OCI-M2 (cell line): ENCODE results near the gene CDK6.

Experiments used
- DNase-seq: peaks from one replicate; lab custom pipeline; 2025; ENCODE audit not compliant: unreplicated experiment; lab: John Stamatoyannopoulos, UW

The CDK6 gene

DNA sequence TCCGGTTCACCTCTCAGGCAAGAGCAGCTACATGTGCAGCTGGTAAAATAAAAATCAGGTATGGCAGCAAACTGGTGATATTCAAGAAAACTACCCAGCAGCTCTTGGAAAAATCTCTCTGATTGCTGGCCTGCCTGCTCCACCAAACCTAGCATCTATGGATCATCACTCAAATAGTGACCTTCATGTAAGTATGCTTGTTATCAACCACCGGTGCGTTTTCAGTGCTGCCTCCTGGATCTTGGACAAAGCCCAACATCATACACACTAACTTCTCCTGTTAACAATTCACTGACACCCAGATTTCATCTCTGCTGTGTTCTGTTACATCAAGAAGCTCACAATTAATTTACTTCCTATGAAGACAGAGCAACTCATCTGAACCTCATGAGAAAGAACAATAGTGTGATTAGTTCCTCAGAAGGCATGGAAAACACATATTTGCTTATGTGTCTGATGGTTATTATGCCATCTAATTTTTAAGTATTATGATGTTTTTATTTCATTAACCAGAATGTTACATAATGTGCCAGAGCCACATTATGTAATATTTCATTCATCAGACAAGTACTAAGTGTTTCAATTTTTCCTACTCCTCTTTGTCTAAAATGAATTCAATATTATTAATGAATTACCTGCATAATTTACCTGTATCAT lies 8.8 kb downstream of the CDK6 start:
- no peak for DNase-seq

DNA sequence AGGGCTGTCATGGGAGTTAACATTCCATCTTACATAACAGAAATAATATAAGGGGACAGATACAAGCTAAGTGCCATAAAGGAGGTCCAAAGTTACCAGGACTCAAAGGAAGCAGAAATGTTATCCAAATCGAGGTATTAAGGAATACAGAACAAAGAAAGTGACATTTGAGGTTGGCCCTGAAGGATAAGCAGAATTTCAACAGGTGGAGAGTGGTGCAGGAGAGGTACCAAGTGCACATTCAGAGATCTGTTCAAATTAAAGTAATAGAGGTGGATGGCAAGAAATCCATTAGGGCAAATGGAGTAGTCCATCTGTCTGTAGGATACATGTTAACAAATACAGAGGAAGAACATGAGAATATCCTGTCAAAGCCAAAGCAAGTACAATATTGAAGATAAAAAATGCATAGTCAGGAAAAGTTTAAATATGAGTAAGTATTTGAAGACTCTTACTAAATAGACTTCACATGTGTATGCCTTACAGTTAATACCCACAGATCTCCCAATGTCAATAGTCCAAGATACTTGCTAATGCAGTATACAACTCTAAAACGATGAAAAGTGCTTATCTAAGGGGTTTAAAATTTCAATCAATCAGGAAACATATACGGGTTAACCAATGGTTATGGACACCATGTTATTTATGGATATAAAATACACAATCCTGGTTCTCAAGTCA lies 10.0 kb downstream of the CDK6 start:
- no peak for DNase-seq

DNA sequence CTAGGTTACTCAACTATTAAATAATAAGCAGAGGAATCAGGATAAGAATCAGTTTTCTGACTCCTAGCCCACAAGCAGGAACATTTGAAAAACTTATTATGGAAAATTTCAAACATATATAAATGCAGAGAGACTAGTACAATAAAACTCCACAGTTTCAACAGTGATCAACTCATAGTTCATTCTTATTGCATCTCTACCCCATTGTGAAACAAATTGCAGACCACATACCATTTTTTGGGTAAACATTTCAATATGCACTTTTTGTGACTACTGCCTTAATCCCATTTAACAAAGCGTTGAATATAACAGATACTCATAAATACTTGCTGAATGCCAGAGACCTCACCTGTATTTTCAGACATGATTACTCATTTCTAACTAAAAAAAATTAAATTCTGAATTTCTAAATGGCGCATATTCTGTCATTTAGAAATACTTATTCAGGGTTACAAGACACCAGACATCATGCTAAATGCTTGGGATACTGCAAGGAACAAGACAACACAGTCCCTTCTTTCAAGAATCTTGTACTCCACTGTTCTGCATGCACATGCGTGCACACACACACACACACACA lies 11.4 kb downstream of the CDK6 start:
- DNase-seq = no peak

DNA sequence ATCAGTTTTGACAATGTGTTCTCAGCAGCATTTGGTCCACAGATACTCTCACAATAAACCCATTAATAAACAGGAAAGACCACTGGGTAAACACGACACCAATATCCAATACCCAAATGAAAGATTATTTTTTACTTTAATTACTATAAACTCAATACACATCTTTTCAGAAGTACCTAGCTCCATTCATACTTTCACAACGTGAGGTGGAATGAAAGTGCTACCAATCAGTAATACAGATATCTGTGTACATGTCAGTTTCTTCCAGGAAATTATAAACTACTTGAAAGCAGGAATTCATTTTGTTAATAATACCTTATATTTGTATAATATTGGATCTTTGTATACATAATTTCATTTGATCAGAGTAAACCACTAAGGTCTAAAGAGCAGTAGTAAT lies 11.9 kb downstream of the CDK6 start:
- no peak for DNase-seq

DNA sequence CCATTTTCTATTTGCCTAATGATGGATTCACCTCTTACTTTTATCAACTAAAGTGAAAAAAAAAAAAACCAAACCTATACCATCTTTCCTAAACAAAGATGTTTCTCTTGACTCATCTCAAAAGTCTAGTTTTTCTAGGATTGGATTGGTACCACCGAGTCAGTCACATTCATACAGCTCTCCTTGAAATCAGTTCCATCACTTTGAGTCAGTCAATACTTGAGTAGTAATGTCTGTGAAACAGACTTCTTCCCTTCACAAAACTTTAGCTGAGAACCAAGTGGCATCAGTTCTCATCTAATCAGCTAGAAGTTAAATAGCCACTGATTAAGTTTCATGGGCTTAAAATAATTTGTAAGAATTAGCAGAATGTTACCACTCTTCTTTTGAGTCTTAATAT lies 13.3 kb downstream of the CDK6 start:
- DNase-seq = no peak

DNA sequence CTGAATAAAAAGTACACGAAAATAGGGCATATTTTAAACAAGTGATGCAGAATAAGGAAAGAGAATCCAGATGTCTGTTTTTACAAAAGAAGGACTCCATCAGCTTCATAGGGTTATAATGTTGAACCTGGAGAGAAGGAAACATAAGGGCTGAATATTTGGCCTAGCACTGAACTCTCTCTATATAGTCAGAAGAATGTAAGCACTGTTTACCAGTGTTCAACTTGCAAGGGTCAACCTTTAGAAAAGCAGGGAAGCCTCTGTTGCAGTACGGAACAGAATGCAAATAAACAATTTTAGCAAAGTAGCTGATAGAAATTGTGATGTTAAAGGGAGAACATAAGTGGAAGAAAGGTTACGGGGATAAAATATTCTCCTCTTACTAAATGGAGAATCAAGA lies 16.2 kb downstream of the CDK6 start:
- no peak for DNase-seq

DNA sequence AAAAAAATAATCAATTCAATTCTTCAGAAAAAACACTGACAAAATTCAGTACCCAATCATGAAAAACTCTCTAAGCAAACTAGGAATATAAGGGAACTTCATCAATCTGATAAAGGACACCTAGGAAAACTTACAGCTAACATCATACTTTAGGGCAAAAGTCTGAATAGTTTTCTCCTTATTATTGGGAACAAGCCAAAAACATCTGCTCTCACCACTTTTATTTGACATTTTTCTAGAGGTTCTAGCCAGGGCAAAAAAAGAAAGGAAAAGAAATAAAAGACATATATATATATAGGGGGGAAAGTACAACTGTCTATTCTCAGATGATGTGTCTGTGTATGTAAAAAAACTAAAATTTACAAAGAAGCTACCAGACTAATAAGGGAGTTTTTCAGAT lies 19.0 kb downstream of the CDK6 start:
- DNase-seq = no peak

DNA sequence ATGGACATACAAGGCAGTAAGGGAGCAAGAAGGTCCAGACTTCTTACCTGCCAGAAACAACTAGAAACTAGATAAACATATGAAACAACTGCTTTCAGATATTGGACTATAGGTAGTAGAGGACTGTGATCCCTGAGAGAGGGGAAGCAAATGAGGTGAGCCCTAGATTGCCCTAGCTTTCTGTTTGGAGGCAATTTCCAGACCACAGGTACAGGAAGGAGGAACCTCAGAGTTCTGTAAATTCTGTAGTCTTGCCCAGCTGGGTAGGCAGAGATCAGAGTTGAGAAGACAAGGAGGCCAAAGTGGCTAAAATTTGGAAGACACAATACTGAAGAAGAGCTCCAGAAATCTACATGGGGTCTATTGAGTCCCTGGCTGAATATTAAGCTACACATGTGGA lies 21.0 kb downstream of the CDK6 start:
- DNase-seq = no peak

DNA sequence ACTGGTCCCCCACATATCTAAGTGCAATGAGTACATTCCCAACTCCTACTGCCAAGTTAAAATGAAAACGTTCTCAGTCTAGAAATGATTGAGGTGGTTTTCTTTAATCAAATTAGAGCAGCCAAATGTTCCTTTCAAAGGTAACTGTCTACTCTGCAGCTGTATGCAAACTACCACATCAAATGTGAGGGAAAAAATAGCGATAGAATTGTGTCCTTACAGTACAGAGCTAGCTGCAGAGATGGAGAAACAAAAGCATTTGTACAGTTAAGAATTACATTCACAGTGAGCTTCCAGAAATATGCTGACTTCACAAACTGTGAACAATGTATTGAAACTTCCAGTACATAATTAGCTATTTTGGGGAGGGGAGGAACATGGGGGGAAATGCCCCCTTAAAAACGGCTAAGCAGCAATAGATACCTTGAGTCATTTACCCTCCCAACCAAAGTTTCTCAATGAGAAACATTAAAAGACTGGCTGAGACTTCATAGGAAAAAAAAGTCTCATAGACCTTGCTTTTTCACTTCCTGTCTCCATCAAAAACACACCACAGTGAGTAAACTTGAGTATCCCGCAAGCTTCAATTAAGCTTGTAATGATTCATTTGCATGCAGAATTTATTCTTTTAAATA lies 22.9 kb downstream of the CDK6 start:
- DNase-seq = no peak

DNA sequence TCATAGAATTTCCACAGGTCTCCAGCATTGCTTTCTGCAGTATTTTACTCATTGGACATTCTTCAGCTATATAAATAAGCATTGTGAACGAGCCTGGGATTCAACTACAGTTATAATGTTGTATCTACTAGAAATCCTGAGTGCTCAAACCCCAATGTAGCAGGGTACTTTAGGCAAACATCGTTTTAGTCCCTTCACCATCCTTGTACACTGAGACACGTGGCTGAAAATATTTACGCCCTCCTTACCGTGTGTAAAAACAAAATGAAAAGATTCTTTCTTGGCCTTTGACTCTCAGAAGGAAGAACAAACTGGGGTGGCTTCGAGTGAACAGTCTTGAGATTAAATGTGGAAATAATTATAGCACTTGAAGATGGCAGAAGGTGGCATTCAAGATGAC lies 25.2 kb downstream of the CDK6 start:
- no peak for DNase-seq

DNA sequence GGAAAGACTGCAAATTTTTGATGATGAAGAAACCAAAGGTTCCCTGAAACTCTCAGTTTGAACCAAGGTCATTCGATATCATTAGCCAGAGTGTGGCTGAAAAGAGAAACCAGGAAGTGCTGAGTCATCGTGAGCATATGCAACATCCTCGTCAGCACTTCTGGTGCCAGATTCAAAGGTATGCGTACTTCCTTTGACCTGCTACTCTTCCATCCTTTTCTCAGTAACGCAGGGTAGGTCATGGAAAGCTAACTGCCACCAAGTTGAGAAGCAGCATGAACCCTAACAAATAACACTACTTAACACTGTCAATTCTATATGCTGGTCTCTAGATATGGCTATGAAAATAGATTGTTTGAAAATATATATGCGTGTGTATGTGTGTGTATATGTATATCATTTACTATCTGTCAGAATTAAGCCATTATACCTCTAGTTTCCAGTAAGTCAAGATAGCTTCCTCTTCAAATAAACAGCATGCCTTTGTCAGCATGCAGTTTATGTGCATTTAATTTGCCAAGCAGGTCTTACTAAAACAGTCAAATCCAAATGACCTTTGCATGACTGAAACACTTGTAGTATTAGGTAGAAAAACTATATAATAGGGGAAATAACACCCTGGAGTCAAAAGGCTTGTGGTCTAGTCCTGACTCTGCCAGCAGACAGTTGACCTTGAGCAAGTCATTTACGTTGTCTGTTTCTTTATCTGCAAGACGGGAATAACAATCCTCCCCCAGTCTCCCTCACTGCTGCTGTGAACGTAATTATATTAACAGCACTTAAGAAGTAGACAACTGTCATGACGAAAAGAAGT lies 26.4 kb downstream of the CDK6 start:
- DNase-seq = no peak

DNA sequence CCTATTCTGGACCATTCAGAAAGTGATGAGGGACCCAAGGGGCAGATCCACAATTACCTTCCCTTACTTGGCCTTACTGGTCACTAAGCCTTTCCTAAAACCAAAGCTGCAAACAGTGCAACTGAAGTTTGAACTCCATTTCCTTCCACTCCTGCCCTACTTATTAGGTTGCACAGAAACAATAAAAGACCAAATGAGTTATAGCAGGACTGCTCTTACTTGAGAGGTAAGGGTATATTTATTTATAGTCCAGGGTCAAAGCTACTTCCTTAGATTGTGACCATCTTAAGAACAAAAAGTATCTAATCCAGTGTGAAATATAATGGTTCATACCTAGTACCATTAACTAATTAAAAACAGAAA lies 27.0 kb downstream of the CDK6 start:
- DNase-seq = no peak

DNA sequence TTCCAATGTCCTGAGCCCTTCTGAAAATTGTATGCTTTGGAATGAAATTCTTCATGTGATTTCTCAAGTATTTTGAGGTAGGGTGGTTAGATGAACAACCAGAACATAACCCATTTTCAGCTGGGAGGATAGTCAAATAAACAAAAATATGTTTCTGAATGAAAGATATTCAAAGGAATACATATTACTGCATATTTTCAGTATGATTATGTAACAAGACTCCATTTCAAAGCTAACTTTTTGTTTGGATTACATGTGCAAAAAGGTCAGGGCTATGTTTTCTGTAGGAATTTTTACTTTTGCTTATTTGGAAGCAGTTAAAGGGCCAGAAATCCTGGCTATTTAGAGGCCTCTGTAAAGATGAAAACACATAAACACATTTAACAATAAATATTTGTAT lies 27.7 kb downstream of the CDK6 start:
- no peak for DNase-seq

DNA sequence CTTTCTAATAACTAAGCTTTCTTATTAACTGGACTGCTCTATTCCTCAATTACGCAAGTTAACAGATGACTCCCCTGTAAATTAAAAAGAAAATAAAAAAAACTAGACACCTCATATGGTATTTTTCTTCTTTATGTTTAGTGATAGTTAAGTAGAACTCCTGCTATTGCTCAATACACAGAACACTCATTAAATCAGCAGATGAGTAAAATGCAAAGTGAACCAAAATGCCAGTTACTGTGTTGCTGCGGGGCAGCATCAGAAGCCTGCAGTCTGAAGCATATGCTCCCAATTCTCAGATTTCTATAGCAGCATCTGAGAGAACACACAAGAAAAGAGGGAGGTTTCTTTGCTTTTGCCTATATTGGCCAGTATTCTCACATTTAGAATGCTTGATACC lies 28.4 kb downstream of the CDK6 start:
- DNase-seq = no peak

DNA sequence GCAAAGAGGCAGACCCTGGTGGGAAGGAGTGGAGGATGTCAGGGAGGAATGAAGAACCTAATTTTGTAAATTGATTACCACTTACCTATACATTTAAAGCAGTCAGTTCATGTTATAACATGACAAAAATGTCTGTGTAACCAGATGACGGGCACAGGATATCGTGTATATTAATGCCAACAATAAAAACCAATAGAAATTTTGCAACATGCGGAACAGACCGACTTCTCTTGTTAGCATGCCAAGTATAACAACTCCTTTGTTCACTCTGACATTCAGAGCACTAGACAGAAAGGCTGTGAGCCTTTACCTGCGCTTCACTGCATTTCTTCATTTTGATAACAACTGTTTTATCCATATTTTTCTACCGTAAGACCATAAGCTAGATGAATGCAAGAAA lies 29.9 kb downstream of the CDK6 start:
- DNase-seq = no peak

DNA sequence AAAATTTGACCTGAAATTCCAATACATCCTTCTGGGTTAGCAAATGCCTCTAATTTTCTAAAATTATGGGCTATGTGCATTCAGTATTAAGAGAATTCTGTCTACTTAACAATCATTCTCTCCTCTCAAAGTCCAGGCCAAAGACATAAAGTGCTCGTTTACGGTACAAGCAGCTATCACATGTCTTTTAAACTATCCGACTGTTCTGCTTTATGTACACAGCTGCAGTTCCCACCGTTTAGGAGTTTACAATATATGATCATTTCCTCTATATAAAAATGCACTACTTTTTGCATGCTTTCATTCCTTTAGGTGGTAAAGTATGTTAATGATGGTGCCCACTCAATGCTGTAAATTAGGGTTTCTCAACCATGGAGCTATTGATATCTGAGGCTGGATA lies 34.0 kb downstream of the CDK6 start:
- DNase-seq = no peak

DNA sequence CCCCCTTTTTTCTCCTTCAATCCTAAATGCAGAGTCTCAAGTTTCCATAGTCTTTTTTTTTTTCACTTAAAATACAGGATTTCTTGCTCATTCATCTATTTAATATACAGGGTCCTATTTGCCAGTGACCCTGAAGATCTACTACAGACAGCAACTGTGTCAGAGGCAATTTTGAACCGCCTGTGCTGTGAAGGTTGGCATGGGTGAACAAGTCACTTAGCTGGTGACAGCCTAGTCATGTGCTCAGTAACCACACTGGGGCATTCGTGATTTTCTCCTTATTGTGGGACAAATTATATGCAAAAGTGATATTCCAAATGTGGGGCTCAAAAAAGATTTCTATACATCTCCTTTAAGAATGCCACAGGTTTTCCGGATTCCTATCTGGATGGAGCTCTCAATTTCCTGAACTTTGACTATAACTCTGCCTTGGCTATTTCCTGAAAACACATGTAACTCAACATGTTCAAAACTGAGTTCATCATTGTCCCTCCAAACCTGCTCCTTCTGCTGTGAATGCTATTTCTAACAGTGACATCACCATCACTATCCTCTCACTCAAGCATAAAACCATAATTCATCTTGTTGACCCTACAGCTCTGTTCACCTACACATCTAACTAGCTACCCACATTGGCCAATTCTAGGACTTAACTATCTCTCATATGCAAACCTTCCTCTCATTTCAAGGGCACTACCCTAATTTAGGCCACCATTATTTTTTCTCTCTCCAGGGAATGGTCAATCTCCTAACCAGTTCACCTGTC lies 36.7 kb downstream of the CDK6 start:
- DNase-seq = no peak

DNA sequence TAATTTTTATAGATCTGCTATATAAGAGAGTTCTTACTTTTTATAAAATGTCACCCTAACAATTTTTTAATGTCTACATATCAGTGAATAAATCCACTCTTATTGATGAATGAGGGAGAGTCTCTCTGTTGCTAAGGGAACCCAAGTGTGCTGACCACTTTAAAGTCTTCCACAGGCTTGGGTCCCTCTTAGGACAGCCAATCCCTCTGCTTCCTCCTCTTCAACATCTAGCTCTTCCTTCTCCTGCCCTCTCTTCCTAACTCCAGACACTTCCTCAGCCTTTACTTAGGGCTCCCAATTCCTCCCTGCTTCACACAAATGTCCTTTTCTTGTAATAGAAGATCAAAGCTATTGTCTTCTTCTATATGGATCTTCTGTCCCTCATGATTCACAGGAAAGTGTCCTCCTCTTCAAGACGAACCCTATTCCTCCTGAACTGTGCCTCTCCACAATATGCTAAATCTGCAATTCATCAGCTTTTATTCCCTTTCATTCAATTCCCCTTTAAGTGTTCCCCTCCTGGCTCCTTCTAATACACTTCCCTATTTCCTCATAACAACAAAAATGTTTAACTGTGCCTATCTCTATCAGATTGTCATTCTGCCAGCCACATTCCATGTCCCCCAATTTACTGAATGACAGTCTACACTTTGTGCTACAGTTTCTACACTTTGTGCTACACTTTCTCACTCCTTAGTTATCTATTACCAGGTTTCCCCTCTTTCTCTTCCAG lies 37.7 kb downstream of the CDK6 start:
- no peak for DNase-seq

DNA sequence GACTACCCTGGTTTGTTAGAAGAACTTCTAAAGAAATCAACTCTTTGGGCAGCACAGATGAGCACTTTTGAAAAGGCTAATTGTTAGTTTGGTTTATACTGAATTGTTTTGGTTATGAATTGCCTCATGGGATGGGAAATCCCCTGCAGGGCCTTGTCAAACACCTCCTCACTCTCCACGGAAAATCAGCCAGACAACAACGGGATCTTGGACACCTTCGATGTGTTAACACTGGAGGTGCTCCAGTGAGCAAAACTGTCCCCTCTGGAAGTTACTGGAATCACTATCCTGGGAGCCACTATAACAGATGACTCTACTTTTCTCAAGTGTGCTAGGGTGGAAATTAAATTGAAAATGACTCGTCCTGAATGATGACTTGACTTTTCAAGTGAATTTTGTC lies 38.7 kb downstream of the CDK6 start:
- no peak for DNase-seq

DNA sequence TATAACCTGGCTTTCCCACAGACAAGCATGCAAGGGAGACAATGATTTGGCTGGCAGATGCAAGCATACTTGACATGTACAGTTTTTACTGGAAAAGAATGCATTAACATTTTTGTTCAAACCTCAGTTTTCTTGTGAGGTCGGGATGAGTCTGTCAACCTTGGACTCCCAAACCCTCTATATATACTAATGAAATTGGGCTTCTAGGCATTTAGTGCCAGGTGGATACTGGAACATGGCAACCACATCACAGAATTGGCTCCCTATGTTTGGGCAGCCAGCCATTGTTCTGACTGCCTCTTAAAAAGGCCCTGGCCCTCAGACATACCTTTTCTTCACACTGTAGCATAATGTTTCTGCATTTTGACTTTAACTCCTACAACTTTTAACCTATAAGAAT lies 39.1 kb downstream of the CDK6 start:
- DNase-seq = no peak
